Uterus (tissue), 4 donors: Measurements from ENCODE around the gene SLC4A2. TPM values are rescaled to one million over a fixed set of nuclear protein-coding genes. Genes with fewer than 3 reads are reported as not detected.
A peak's percentile ranks its signal among the peaks of the same experiment; 100 is the strongest.
"Not testable (repeated sequence)": the region's sequence is repeated elsewhere in the genome, so short reads cannot be mapped to it uniquely, and the experiment has no call there.

Experiments used
- DNase-seq, 2 donors: peaks; one replicate each; pipeline ENCODE4 v3.0.0-alpha.2; 2019 to 2020
- H3K27ac ChIP-seq, 2 donors: fragments of 200-600 bp; sonication (generic); 1 replicate in 1 of 2; 2 replicates in 1 of 2; pipeline ENCODE4 v1.5.1; 2016 to 2018
- H3K27me3 ChIP-seq, 2 donors: fragments of 200-600 bp; sonication (generic); one replicate each; pipeline ENCODE4 v1.5.1; 2018 to 2019; ENCODE audit warnings: control low read depth in 1 of 2
- H3K36me3 ChIP-seq, 2 donors: fragments of 200-600 bp; sonication (generic); one replicate each; pipeline ENCODE4 v1.5.1; 2019; ENCODE audit warnings: control low read depth in 1 of 2
- H3K4me1 ChIP-seq, 2 donors: fragments of 200-600 bp; sonication (generic); one replicate each; pipeline ENCODE4 v1.5.1; 2018 to 2019; ENCODE audit warnings: control low read depth in 1 of 2
- H3K4me3 ChIP-seq, 2 donors: fragments of 200-600 bp; sonication (generic); 1 replicate in 1 of 2; 2 replicates in 1 of 2; pipeline ENCODE4 v1.5.1; 2018 to 2019; ENCODE audit warnings: mild to moderate bottlenecking in 1 of 2
- H3K9me3 ChIP-seq, 2 donors: fragments of 200-600 bp; sonication (generic); one replicate each; pipeline ENCODE4 v1.5.1; 2019; ENCODE audit warnings: control low read depth in 1 of 2
- POLR2A ChIP-seq, 2 donors: fragments of 450-650 bp; IDR thresholded peaks; one replicate each; pipeline ENCODE4 v1.6.1; 2016; ENCODE audit warnings: antibody characterized with exemption in 2 of 2, mild to moderate bottlenecking in 1 of 2, moderate library complexity in 1 of 2
- intact Hi-C: fragments of 100-400 bp; cut with DNase I; formaldehyde crosslinking; loops from one replicate; pipeline ENCODE4 v1.15.1; 2023; ENCODE audit warnings: low total_unique reads
- total RNA-seq, 4 donors: library from RNA; depleted of rRNA in 3 of 4; stranded (reverse); fragments of >200 nt in 3 of 4; gene quantifications; one replicate each; pipeline versions ENCODE4 v1.1.0 to v1.2.4, GENCODE V29; 2014 to 2023
- TF ChIP-seq, protein P1 (sequence below), 4 experiments: fragments of 200-600 bp in 2 of 4; fragments of 450-650 bp in 2 of 4; sonication (generic) in 2 of 4; IDR thresholded peaks; one replicate each; pipeline ENCODE4 v1.5.1; 2016 to 2019; ENCODE audit warnings: antibody characterized with exemption in 4 of 4, mild to moderate bottlenecking in 2 of 4, moderate library complexity in 1 of 4
- donor health status: DM: yes; HTN: yes; CAD: no.

Gene SLC4A2, protein sequence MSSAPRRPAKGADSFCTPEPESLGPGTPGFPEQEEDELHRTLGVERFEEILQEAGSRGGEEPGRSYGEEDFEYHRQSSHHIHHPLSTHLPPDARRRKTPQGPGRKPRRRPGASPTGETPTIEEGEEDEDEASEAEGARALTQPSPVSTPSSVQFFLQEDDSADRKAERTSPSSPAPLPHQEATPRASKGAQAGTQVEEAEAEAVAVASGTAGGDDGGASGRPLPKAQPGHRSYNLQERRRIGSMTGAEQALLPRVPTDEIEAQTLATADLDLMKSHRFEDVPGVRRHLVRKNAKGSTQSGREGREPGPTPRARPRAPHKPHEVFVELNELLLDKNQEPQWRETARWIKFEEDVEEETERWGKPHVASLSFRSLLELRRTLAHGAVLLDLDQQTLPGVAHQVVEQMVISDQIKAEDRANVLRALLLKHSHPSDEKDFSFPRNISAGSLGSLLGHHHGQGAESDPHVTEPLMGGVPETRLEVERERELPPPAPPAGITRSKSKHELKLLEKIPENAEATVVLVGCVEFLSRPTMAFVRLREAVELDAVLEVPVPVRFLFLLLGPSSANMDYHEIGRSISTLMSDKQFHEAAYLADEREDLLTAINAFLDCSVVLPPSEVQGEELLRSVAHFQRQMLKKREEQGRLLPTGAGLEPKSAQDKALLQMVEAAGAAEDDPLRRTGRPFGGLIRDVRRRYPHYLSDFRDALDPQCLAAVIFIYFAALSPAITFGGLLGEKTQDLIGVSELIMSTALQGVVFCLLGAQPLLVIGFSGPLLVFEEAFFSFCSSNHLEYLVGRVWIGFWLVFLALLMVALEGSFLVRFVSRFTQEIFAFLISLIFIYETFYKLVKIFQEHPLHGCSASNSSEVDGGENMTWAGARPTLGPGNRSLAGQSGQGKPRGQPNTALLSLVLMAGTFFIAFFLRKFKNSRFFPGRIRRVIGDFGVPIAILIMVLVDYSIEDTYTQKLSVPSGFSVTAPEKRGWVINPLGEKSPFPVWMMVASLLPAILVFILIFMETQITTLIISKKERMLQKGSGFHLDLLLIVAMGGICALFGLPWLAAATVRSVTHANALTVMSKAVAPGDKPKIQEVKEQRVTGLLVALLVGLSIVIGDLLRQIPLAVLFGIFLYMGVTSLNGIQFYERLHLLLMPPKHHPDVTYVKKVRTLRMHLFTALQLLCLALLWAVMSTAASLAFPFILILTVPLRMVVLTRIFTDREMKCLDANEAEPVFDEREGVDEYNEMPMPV
- total RNA-seq, result 100 to 1,000 TPM in 2 of 4 donors, 10 to 100 TPM in 2; 37.4 to 177 (median 88.6) TPM

GRCh38 chr7:151059367-151060112 lies at the start of gene SLC4A2:
Gene SLC4A2 (plus strand): TSS chr7:151059589. CDS start chr7:151061988, 2,399 bp downstream.
- intact Hi-C loops, result no loop called here
- no peaks in the 10 kb centered on the region for H3K9me3 ChIP-seq
- H3K27ac ChIP-seq, result peak within 1 kb of the TSS; percentile 98 to 99
- TF ChIP-seq, protein P1, sequence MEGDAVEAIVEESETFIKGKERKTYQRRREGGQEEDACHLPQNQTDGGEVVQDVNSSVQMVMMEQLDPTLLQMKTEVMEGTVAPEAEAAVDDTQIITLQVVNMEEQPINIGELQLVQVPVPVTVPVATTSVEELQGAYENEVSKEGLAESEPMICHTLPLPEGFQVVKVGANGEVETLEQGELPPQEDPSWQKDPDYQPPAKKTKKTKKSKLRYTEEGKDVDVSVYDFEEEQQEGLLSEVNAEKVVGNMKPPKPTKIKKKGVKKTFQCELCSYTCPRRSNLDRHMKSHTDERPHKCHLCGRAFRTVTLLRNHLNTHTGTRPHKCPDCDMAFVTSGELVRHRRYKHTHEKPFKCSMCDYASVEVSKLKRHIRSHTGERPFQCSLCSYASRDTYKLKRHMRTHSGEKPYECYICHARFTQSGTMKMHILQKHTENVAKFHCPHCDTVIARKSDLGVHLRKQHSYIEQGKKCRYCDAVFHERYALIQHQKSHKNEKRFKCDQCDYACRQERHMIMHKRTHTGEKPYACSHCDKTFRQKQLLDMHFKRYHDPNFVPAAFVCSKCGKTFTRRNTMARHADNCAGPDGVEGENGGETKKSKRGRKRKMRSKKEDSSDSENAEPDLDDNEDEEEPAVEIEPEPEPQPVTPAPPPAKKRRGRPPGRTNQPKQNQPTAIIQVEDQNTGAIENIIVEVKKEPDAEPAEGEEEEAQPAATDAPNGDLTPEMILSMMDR (IDR thresholded peaks at IDR 0.05), result peak in 3 of 4 experiments; percentile 37 to 58 (median 38)
- TF ChIP-seq POLR2A (IDR thresholded peaks at IDR 0.05), result peak; percentile 40 to 70
- H3K36me3 ChIP-seq, result no peaks in the 10 kb centered on the region
- peaks cover 0 to 33% of the 10 kb centered on the region in 2 donors for H3K4me1 ChIP-seq
- no peaks in the 10 kb centered on the region for H3K27me3 ChIP-seq
- peak; percentile 81 to 85 for DNase-seq
- peak within 1 kb of the TSS; percentile 71 to 82 for H3K4me3 ChIP-seq

DNA sequence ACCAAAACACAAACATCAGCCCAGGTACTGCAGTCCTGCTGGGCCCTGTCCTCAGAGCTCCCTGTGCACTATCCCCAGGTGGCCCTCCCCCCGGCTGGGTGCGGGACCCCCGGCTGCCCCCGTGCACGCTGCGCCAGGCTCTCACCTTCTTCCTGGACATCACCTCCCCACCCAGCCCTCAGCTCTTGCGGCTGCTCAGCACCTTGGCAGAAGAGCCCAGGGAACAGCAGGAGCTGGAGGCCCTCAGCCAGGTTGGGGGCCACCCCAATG lies 49.4 kb upstream of the SLC4A2 start:
- no peak for DNase-seq
- no peak overlapping the region for H3K27ac ChIP-seq
- TF ChIP-seq, protein P1 (IDR thresholded peaks at IDR 0.05), result no peak
- no peak for TF ChIP-seq POLR2A (IDR thresholded peaks at IDR 0.05)
- no peaks in the 10 kb centered on the region for H3K9me3 ChIP-seq
- H3K36me3 ChIP-seq, result no peaks in the 10 kb centered on the region
- intact Hi-C loops, result no loop called here
- H3K4me1 ChIP-seq, result peaks cover 0 to 9% of the 10 kb centered on the region in 2 donors
- H3K27me3 ChIP-seq, result peaks cover 0 to 5% of the 10 kb centered on the region in 2 donors
- no peak overlapping the region for H3K4me3 ChIP-seq

DNA sequence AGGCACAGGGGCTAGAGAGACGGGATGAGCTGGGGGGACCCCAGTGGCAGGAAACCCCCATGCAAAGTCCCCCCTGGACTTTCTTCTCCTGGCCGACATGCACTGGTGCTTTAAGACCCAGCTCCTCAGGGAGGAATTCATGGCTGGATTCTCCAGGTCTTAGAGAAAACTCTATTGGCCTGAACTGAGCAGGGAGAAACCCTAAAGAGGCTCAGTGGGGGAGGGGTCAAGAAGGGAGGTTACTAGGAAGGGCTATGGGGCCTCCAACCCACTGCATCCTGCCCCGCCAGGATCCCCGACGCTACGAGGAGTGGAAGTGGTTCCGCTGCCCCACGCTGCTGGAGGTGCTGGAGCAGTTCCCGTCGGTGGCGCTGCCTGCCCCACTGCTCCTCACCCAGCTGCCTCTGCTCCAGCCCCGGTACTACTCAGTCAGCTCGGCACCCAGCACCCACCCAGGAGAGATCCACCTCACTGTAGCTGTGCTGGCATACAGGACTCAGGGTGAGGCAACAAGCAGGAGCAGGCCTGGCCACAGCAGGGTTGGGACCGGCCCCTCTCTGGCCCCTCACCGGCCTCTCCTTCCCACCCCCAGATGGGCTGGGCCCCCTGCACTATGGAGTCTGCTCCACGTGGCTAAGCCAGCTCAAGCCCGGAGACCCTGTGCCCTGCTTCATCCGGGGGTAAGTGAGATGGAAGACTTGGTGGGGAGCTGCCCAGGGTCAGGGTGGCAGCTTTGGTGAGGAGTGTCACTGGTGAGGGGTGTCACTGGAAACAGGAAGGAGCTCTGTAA lies 48.9 kb upstream of the SLC4A2 start:
- peaks cover 0 to 5% of the 10 kb centered on the region in 2 donors for H3K27me3 ChIP-seq
- intact Hi-C loops, result no loop called here
- TF ChIP-seq, protein P1 (IDR thresholded peaks at IDR 0.05), result no peak
- no peak for TF ChIP-seq POLR2A (IDR thresholded peaks at IDR 0.05)
- no peak overlapping the region for H3K4me3 ChIP-seq
- no peaks in the 10 kb centered on the region for H3K36me3 ChIP-seq
- H3K4me1 ChIP-seq, result peaks cover 0 to 9% of the 10 kb centered on the region in 2 donors
- DNase-seq, result no peak
- no peak overlapping the region for H3K27ac ChIP-seq
- no peaks in the 10 kb centered on the region for H3K9me3 ChIP-seq

- Histone ChIP-seq H3K9me3 (no peaks in the 10 kb centered on the region), H3K4me3 (no peak overlapping the region), H3K27ac (no peak overlapping the region), H3K36me3 (no peaks in the 10 kb centered on the region), H3K4me1 (peaks cover 0 to 9% of the 10 kb centered on the region in 2 donors), H3K27me3 (peaks cover 0 to 5% of the 10 kb centered on the region in 2 donors)
- TF ChIP-seq, protein P1 (IDR thresholded peaks at IDR 0.05), result no peak
- no peak for TF ChIP-seq POLR2A (IDR thresholded peaks at IDR 0.05)
- no peak for DNase-seq
- intact Hi-C loops, result no loop called here
Observed at GRCh38 chr7:151011097-151011409, 48.3 kb upstream of the SLC4A2 start.

- intact Hi-C loops, H3K9me3 ChIP-seq, H3K4me3 ChIP-seq, H3K27me3 ChIP-seq, H3K4me1 ChIP-seq, H3K36me3 ChIP-seq, H3K27ac ChIP-seq, DNase-seq: not testable (repeated sequence)
Observed at GRCh38 chr7:151011616-151012015, 47.8 kb upstream of the SLC4A2 start.
